Calu3 (cell line): ENCODE results near the gene C4orf36. TPM values are rescaled to one million over a fixed set of nuclear protein-coding genes. Genes with fewer than 3 reads are reported as not detected.
A peak's percentile ranks its signal among the peaks of the same experiment; 100 is the strongest.

Experiments
- Bru-seq: library from RNA; stranded (reverse); fragments of 400-500 nt; gene quantifications from one replicate; lab custom pipeline; 2021; lab: Mats Ljungman, UMichigan
- BruChase-seq, 2 experiments: library from RNA; stranded (reverse); fragments of 400-500 nt; gene quantifications; one replicate each; lab custom pipeline; 2021; lab: Mats Ljungman, UMichigan
- BruUV-seq: library from RNA; stranded (reverse); fragments of 400-500 nt; replicated peaks from 2 replicates; lab custom pipeline; 2021; lab: Mats Ljungman, UMichigan
- CTCF ChIA-PET: fragments of 300-600 bp; sonication (Branson Sonifier 250); formaldehyde crosslinking; loops from one replicate; lab custom pipeline; 2022; ENCODE audit warnings: antibody characterized with exemption; lab: Charles Lee
- DNase-seq: peaks from one replicate; pipeline ENCODE4 v3.0.0; 2022
- H3K27ac Mint-ChIP-seq: one replicate; pipeline ENCODE4 v1.8.0; 2022; ENCODE audit warnings: mixed read lengths; ENCODE audit not compliant: unreplicated experiment
- H3K27me3 Mint-ChIP-seq: one replicate; pipeline ENCODE4 v1.8.0; 2022; ENCODE audit warnings: mixed read lengths; ENCODE audit not compliant: unreplicated experiment
- H3K36me3 Mint-ChIP-seq: one replicate; pipeline ENCODE4 v1.8.0; 2022; ENCODE audit warnings: mild to moderate bottlenecking, moderate library complexity, mixed read lengths; ENCODE audit not compliant: insufficient read depth, unreplicated experiment
- H3K4me1 Mint-ChIP-seq: one replicate; pipeline ENCODE4 v1.8.0; 2022; ENCODE audit warnings: mild to moderate bottlenecking, low read depth, mixed read lengths; ENCODE audit not compliant: unreplicated experiment
- H3K4me3 Mint-ChIP-seq: one replicate; pipeline ENCODE4 v1.8.0; 2022; ENCODE audit warnings: mild to moderate bottlenecking, low read depth, moderate library complexity, mixed read lengths; ENCODE audit not compliant: unreplicated experiment
- H3K9me3 Mint-ChIP-seq: one replicate; pipeline ENCODE4 v1.8.0; 2022; ENCODE audit warnings: low read depth, mixed read lengths; ENCODE audit not compliant: unreplicated experiment
- intact Hi-C: fragments of 100-400 bp; cut with micrococcal nuclease; formaldehyde crosslinking; loops from one replicate; pipeline ENCODE4 v1.10.0; 2022; ENCODE audit not compliant: unreplicated experiment
- long read RNA-seq: library from polyadenylated mRNA; stranded (forward); transcript quantifications from one replicate; pipeline ENCODE4 v2.0.0, GENCODE V29; 2022
- total RNA-seq: library from RNA; stranded (reverse); gene quantifications from 2 replicates; pipeline ENCODE4 v1.2.3, GENCODE V29; 2022
- TF ChIP-seq, protein P1 (sequence below): fragments of 200-600 bp; IDR thresholded peaks from one replicate; pipeline ENCODE4 v1.8.0; 2022; ENCODE audit warnings: antibody characterized with exemption; ENCODE audit not compliant: unreplicated experiment

Gene C4orf36, protein sequence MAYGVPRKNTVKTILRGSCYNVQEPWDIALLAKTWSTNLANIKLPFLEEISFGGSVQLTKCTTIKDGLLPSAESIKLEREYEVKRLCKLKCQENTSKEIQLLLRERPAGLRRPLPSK
- total RNA-seq: 1.7 and 1.9 TPM in 2 replicates
- percentile 35 among the genes with signal in this experiment for Bru-seq, nascent RNA
- BruChase-seq, experiment 1, labeled RNA remaining after a 6-hour chase: percentile 28 among the genes with signal in this experiment
- percentile 22 among the genes with signal in this experiment for BruChase-seq, experiment 2, labeled RNA remaining after a 2-hour chase
- long read RNA-seq: 0 reads

DNA sequence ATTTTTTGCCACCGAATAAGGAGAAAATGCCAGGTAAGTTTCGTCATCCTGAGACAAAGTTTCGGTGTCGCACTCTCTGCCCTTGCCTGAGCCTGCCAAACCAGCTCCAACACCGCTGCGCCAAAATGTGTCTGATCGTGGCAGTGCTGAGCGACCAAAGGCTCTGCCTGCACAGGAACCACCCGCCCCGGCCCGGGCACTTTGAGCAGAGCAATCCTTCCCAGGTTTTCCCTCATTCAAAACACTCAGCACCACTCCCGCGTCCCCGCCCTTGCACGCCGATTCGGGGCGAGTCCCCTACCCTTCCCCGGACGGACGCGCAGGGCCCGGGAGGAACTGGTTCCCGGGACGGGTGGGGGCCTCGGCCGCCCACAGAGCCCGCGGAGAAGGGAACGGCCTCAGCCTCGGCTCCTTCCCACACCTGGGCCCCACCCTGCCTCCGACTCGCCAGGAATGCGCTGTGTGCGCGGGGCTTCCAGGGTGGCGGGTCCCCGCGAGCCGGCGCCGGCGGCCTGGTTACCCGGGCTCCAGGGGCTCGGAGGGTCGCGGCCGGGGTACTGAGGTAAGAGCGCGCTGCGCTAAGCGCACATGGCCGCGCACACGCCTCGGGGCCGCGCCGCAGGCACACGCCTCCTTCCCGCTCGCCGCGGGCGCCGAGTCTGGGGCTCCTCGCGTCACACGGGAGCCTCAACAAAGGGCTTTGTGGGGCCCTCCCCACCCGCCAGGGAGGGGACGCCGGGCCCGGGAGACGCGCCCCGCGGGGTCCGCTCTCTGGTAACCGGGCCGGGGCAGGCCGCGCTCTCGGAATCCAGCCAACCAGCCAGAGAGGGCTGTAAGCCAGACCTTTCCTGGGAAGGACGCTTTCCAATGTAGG is at the start of gene C4orf36:
TSS of gene C4orf36 (minus strand) at position 661 of the 874 bp plus-strand sequence. CDS start 902 bp downstream, outside the sequence.
- peak; percentile 79 for DNase-seq
- Mint-ChIP-seq H3K4me3 (peak within 1 kb of the TSS; percentile 70), H3K9me3 (no peaks in the 10 kb centered on the region), H3K4me1 (no peaks in the 10 kb centered on the region), H3K36me3 (peaks cover 15% of the 10 kb centered on the region), H3K27ac (peak within 1 kb of the TSS; percentile 82), H3K27me3 (no peaks in the 10 kb centered on the region)
- TF ChIP-seq, protein P1, sequence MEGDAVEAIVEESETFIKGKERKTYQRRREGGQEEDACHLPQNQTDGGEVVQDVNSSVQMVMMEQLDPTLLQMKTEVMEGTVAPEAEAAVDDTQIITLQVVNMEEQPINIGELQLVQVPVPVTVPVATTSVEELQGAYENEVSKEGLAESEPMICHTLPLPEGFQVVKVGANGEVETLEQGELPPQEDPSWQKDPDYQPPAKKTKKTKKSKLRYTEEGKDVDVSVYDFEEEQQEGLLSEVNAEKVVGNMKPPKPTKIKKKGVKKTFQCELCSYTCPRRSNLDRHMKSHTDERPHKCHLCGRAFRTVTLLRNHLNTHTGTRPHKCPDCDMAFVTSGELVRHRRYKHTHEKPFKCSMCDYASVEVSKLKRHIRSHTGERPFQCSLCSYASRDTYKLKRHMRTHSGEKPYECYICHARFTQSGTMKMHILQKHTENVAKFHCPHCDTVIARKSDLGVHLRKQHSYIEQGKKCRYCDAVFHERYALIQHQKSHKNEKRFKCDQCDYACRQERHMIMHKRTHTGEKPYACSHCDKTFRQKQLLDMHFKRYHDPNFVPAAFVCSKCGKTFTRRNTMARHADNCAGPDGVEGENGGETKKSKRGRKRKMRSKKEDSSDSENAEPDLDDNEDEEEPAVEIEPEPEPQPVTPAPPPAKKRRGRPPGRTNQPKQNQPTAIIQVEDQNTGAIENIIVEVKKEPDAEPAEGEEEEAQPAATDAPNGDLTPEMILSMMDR: no peak
- CTCF ChIA-PET: interaction anchor here (0.6 to 1.0 kb wide), 4 partner anchors 75 to 1412 kb away, joined by 3 to 4 read pairs (median 3); no protein-coding TSS in a partner anchor
- intact Hi-C loops: loop anchor here (10.0 kb wide), 2 partner anchors 57 to 127 kb away; no protein-coding TSS in a partner anchor
- BruUV-seq: no TSS peak

DNA sequence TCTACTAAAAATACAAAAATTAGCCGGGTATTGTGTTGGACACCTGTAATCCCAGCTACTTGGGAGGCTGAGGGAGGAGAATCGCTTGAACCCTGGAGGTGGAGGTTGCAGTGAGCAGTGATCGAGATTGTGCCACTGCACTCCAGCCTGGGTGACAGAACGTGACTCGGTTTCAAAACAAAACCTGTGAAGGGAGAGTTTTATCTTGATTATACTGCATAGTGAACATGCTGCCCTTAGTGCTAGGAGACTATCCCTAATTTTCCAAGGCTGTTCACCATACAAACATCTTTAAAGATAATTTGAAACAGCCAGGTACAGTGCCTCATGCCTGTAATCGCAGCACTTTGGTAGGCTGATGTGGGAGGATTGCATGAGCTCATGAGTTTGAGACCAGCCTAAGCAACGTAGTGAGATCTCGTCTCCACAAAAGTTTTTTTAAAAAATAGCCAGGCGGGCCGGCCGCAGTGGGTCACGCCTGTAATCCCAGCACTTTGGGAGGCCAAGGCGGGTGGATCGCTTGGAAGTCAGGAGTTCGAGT is 48.8 kb upstream of the C4orf36 start:
- H3K27me3 Mint-ChIP-seq: no peaks in the 10 kb centered on the region
- H3K4me3 Mint-ChIP-seq: no peak overlapping the region
- CTCF ChIA-PET: no interaction called here
- DNase-seq: no peak
- no TSS peak for BruUV-seq
- intact Hi-C loops: no loop called here
- H3K27ac Mint-ChIP-seq: no peak overlapping the region
- H3K36me3 Mint-ChIP-seq: peaks cover 11% of the 10 kb centered on the region
- H3K4me1 Mint-ChIP-seq: peaks cover 18% of the 10 kb centered on the region
- TF ChIP-seq, protein P1: no peak
- no peaks in the 10 kb centered on the region for H3K9me3 Mint-ChIP-seq

DNA sequence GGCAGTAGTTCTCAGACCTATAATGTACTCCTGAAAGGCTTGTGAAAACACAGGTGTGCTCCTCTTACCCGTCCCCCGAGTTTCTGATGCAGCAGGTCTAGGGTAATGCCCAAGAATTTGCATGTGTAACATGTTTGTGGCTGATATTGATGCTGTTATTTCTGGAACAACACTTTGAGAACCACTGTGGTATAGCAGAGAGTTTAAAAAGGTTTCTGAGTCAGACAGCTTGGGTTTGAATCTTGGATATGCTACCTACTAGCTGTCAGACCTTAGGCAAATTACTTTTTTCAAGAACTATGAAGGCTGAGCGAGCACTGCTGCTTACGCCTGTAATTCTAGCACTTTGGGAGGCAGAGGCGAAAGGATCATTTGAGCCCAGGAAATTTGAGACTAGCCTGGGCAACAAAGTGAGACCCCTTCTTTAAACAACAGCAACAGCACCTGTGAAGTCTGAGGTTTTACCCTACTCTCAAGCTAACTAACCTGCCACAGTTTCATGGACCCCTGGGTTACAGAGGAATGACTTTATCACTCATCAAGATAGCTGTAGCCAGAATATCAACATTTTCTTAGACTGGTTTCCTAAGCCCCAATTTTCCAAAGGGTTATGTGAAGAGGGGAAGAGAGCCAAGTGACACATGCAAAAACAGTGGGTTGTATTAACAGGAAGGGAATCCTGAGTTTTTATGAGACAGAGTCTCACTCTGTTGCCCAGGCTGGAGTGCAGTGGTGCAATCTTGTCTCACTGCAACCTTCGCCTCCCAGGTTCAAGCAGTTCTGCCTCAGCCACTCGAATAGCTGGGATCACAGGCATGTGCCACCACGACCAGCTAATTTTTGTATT is 47.7 kb upstream of the C4orf36 start:
- no peak for DNase-seq
- Mint-ChIP-seq H3K27ac (no peak overlapping the region), H3K36me3 (peaks cover 21% of the 10 kb centered on the region), H3K27me3 (no peaks in the 10 kb centered on the region), H3K4me1 (peaks cover 18% of the 10 kb centered on the region), H3K9me3 (no peaks in the 10 kb centered on the region), H3K4me3 (no peak overlapping the region)
- TF ChIP-seq, protein P1: no peak
- CTCF ChIA-PET: no interaction called here
- BruUV-seq: no TSS peak
- intact Hi-C loops: loop anchor here (2.0 to 5.0 kb wide), 3 partner anchors 33 to 152 kb away; no protein-coding TSS in a partner anchor
